Measurements from ENCODE around the gene CHFR. TPM values are rescaled to one million over a fixed set of nuclear protein-coding genes. Genes with fewer than 3 reads are reported as not detected.

CHFR gene
- polyA plus RNA-seq, 1 donor from 2014 or later = 89.3 TPM

GRCh38 chr12:132784580-132784979 is 102.8 kb downstream of the CHFR start:
- no peak overlapping the region for H3K27ac ChIP-seq (ENCODE audit: low read length)
- TF ChIP-seq EZH2 (IDR thresholded peaks at IDR 0.05; ENCODE audit: borderline replicate concordance, insufficient read depth, low read length, poor library complexity, severe bottlenecking) (no peak), TAF1 (IDR thresholded peaks at IDR 0.05; ENCODE audit: low read depth) (no peak), EP300 (conservative IDR thresholded peaks at IDR 0.05; ENCODE audit: poor library complexity, severe bottlenecking) (no peak), RAD21 (conservative IDR thresholded peaks at IDR 0.05) (no peak), MXI1 (conservative IDR thresholded peaks at IDR 0.05; ENCODE audit: poor library complexity, severe bottlenecking) (no peak), CTCF (IDR thresholded peaks at IDR 0.05; ENCODE audit: poor library complexity, severe bottlenecking) (no peak), REST (IDR thresholded peaks at IDR 0.05; ENCODE audit: borderline replicate concordance) (no peak), SMC3 (conservative IDR thresholded peaks at IDR 0.05; ENCODE audit: poor library complexity) (no peak), POLR2AphosphoS5 (IDR thresholded peaks at IDR 0.05) (no peak)
- no peaks in the 10 kb centered on the region for H3K9me2 ChIP-seq (ENCODE audit: insufficient read depth, low read length)
- H3K27me3 ChIP-seq (ENCODE audit: insufficient read depth, low read depth, low read length) = no peaks in the 10 kb centered on the region
- no peak overlapping the region for H3K4me3 ChIP-seq (ENCODE audit: low read length)
- peaks cover 5% of the 10 kb centered on the region for H3K36me3 ChIP-seq (ENCODE audit: insufficient read depth, low read length)
- H3K79me2 ChIP-seq (replicated peaks; ENCODE audit: insufficient read depth, low read length) = no peaks in the 10 kb centered on the region
- no peak overlapping the region for H3K4me2 ChIP-seq (ENCODE audit: low read length)
- no peaks in the 10 kb centered on the region for H3K9me3 ChIP-seq (ENCODE audit: low read length)
- no peaks in the 10 kb centered on the region for H4K20me1 ChIP-seq (ENCODE audit: insufficient read depth)
- H2AFZ ChIP-seq (ENCODE audit: low read depth, low read length) = no peak overlapping the region
- no peak overlapping the region for H3K9ac ChIP-seq (ENCODE audit: low read length)
- H3F3A ChIP-seq (ENCODE audit: insufficient read depth, low read length, poor library complexity, severe bottlenecking) = no peaks in the 10 kb centered on the region

- TF ChIP-seq MXI1 (conservative IDR thresholded peaks at IDR 0.05; ENCODE audit: poor library complexity, severe bottlenecking) (no peak), CTCF (IDR thresholded peaks at IDR 0.05; ENCODE audit: poor library complexity, severe bottlenecking) (no peak), SMC3 (conservative IDR thresholded peaks at IDR 0.05; ENCODE audit: poor library complexity) (no peak), RAD21 (conservative IDR thresholded peaks at IDR 0.05) (no peak), REST (IDR thresholded peaks at IDR 0.05; ENCODE audit: borderline replicate concordance) (no peak), EP300 (conservative IDR thresholded peaks at IDR 0.05; ENCODE audit: poor library complexity, severe bottlenecking) (no peak), POLR2AphosphoS5 (IDR thresholded peaks at IDR 0.05) (no peak), TAF1 (IDR thresholded peaks at IDR 0.05; ENCODE audit: low read depth) (no peak), EZH2 (IDR thresholded peaks at IDR 0.05; ENCODE audit: borderline replicate concordance, insufficient read depth, low read length, poor library complexity, severe bottlenecking) (no peak)
- H3K4me3 ChIP-seq (ENCODE audit: low read length) = no peak overlapping the region
- no peak overlapping the region for H3K4me2 ChIP-seq (ENCODE audit: low read length)
- H3F3A ChIP-seq (ENCODE audit: insufficient read depth, low read length, poor library complexity, severe bottlenecking) = no peaks in the 10 kb centered on the region
- H3K79me2 ChIP-seq (replicated peaks; ENCODE audit: insufficient read depth, low read length) = no peaks in the 10 kb centered on the region
- no peak overlapping the region for H3K27ac ChIP-seq (ENCODE audit: low read length)
- H4K20me1 ChIP-seq (ENCODE audit: insufficient read depth) = no peaks in the 10 kb centered on the region
- H3K36me3 ChIP-seq (ENCODE audit: insufficient read depth, low read length) = peaks cover 5% of the 10 kb centered on the region
- H3K27me3 ChIP-seq (ENCODE audit: insufficient read depth, low read depth, low read length) = no peaks in the 10 kb centered on the region
- no peaks in the 10 kb centered on the region for H3K9me3 ChIP-seq (ENCODE audit: low read length)
- no peaks in the 10 kb centered on the region for H3K9me2 ChIP-seq (ENCODE audit: insufficient read depth, low read length)
- H3K9ac ChIP-seq (ENCODE audit: low read length) = no peak overlapping the region
- H2AFZ ChIP-seq (ENCODE audit: low read depth, low read length) = no peak overlapping the region
These were observed 103.4 kb downstream of the CHFR start for GRCh38 chr12:132783917-132784531.

Data from neural cell (in vitro differentiated cells).